A673 (cell line): ENCODE results near the gene PDZD8. TPM values are rescaled to one million over a fixed set of nuclear protein-coding genes. Genes with fewer than 3 reads are reported as not detected.
"Not testable (repeated sequence)": the region's sequence is repeated elsewhere in the genome, so short reads cannot be mapped to it uniquely, and the experiment has no call there.

ENCODE experiments used
- BruUV-seq: library from RNA; stranded (reverse); fragments of 400-500 nt; replicated peaks from 2 replicates; lab custom pipeline; 2021; lab: Mats Ljungman, UMichigan
- CTCF ChIA-PET: fragments of 300-600 bp; sonication (Branson Sonifier 250); formaldehyde crosslinking; loops from one replicate; lab custom pipeline; 2022; ENCODE audit warnings: antibody characterized with exemption; lab: Charles Lee
- POLR2A ChIA-PET: fragments of 300-600 bp; sonication (Branson Sonifier 250); formaldehyde crosslinking; loops from one replicate; lab custom pipeline; 2022; ENCODE audit warnings: antibody characterized with exemption; ENCODE audit not compliant: low non-redundant PET; lab: Charles Lee
- DNase-seq: peaks from one replicate; pipeline ENCODE4 v3.0.0-alpha.2; 2015; ENCODE audit warnings: low spot score
- H3K27ac ChIP-seq: fragments of 200-600 bp; sonication (generic); 2 replicates; pipeline ENCODE4 v1.5.1; 2016; ENCODE audit warnings: mixed run types, low read depth, mild to moderate bottlenecking, mixed read lengths, antibody characterized with exemption, low read length; ENCODE audit not compliant: poor library complexity, severe bottlenecking
- H3K27me3 ChIP-seq: fragments of 200-600 bp; sonication (generic); replicated peaks from 2 replicates; pipeline ENCODE4 v1.6.1; 2017; ENCODE audit warnings: mixed run types, low read depth, mild to moderate bottlenecking, mixed read lengths, antibody characterized with exemption, low read length; ENCODE audit not compliant: insufficient read depth, poor library complexity
- H3K36me3 ChIP-seq: fragments of 200-600 bp; sonication (generic); 2 replicates; pipeline ENCODE4 v1.6.1; 2016; ENCODE audit warnings: mixed run types, mild to moderate bottlenecking, mixed read lengths, antibody characterized with exemption, low read length; ENCODE audit not compliant: insufficient read depth, poor library complexity, severe bottlenecking
- H3K4me1 ChIP-seq: fragments of 200-600 bp; sonication (generic); 2 replicates; pipeline ENCODE4 v1.6.1; 2017; ENCODE audit warnings: mixed run types, mild to moderate bottlenecking, mixed read lengths, antibody characterized with exemption, low read length; ENCODE audit not compliant: insufficient read depth, poor library complexity, severe bottlenecking
- H3K4me3 ChIP-seq: fragments of 200-600 bp; sonication (generic); 2 replicates; pipeline ENCODE4 v1.5.1; 2016; ENCODE audit warnings: low read depth, mixed run types, mild to moderate bottlenecking, mixed read lengths, low read length; ENCODE audit not compliant: poor library complexity, severe bottlenecking
- H3K9me3 ChIP-seq: fragments of 200-600 bp; sonication (generic); 2 replicates; pipeline ENCODE4 v1.6.1; 2016; ENCODE audit warnings: mixed run types, low read depth, mild to moderate bottlenecking, mixed read lengths, antibody characterized with exemption, low read length; ENCODE audit not compliant: poor library complexity, severe bottlenecking
- CTCF ChIP-seq: fragments of 300-800, 200-600 bp; sonication (generic); conservative IDR thresholded peaks from 2 replicates; pipeline ENCODE4 v1.5.1; 2017; ENCODE audit warnings: low read depth, mild to moderate bottlenecking, antibody characterized with exemption, low read length, moderate library complexity, mixed read lengths
- EZH2 ChIP-seq: fragments of 200-600 bp; sonication (generic); IDR thresholded peaks from 2 replicates; pipeline ENCODE4 v1.6.1; 2017; ENCODE audit warnings: borderline replicate concordance, low read depth, mild to moderate bottlenecking, mixed read lengths, antibody characterized with exemption, low read length; ENCODE audit not compliant: poor library complexity, severe bottlenecking
- intact Hi-C: fragments of 100-400 bp; cut with micrococcal nuclease; formaldehyde crosslinking; loops from one replicate; pipeline ENCODE4 v1.10.0; 2022; ENCODE audit not compliant: unreplicated experiment
- total RNA-seq: library from RNA; stranded (reverse); gene quantifications from 2 replicates; pipeline ENCODE4 v1.2.3, GENCODE V29; 2021

The PDZD8 gene
- total RNA-seq, 1 experiment from 2014 or later, result 29.5 TPM

- no peak for DNase-seq
- no TSS peak for BruUV-seq
- CTCF ChIA-PET, result no interaction called here
Observed at GRCh38 chr10:117298219-117298618, 77.0 kb downstream of the PDZD8 start.

GRCh38 chr10:117294735-117295134, 80.5 kb downstream of the PDZD8 start:
- ChIA-PET CTCF (no interaction called here), POLR2A (no interaction called here)
- H3K36me3 ChIP-seq, result no peaks in the 10 kb centered on the region
- intact Hi-C loops, result no loop called here
- no peaks in the 10 kb centered on the region for H3K9me3 ChIP-seq
- TF ChIP-seq EZH2, result no peak
- TF ChIP-seq CTCF, result no peak
- H3K4me3 ChIP-seq, result no peak overlapping the region
- DNase-seq, result no peak
- no peak overlapping the region for H3K27ac ChIP-seq
- H3K27me3 ChIP-seq, result no peaks in the 10 kb centered on the region
- no TSS peak for BruUV-seq
- H3K4me1 ChIP-seq, result peaks cover 4% of the 10 kb centered on the region

More at GRCh38 chr10:117298219-117298618, 77.0 kb downstream of the PDZD8 start:
- intact Hi-C loops, result no loop called here
- TF ChIP-seq EZH2 (no peak), CTCF (no peak)
- Histone ChIP-seq H3K36me3 (no peaks in the 10 kb centered on the region), H3K27ac (no peak overlapping the region), H3K4me1 (no peaks in the 10 kb centered on the region), H3K4me3 (no peak overlapping the region), H3K27me3 (no peaks in the 10 kb centered on the region), H3K9me3 (no peaks in the 10 kb centered on the region)
- POLR2A ChIA-PET, result no interaction called here

- POLR2A ChIA-PET, result no interaction called here
Observed at GRCh38 chr10:117294039-117294645, 81.1 kb downstream of the PDZD8 start.

GRCh38 chr10:117290872-117291271, 84.4 kb downstream of the PDZD8 start:
- H3K36me3 ChIP-seq, H3K4me1 ChIP-seq, H3K9me3 ChIP-seq, CTCF ChIA-PET, intact Hi-C loops, H3K4me3 ChIP-seq, H3K27ac ChIP-seq, POLR2A ChIA-PET, H3K27me3 ChIP-seq, DNase-seq, BruUV-seq: not testable (repeated sequence)

More at GRCh38 chr10:117294039-117294645, 81.1 kb downstream of the PDZD8 start:
- intact Hi-C loops, result no loop called here
- Histone ChIP-seq H3K9me3 (no peaks in the 10 kb centered on the region), H3K27me3 (no peaks in the 10 kb centered on the region), H3K4me3 (no peak overlapping the region), H3K4me1 (peaks cover 4% of the 10 kb centered on the region), H3K36me3 (no peaks in the 10 kb centered on the region), H3K27ac (no peak overlapping the region)
- CTCF ChIA-PET, result no interaction called here
- no peak for TF ChIP-seq EZH2
- no peak for TF ChIP-seq CTCF
- no peak for DNase-seq
- no TSS peak for BruUV-seq
